ENCODE data around the gene ZBTB20.

GRCh38 chr3:114624047-114624445, 523.0 kb downstream of the ZBTB20 start:
- TF ChIP-seq CTCF (IDR thresholded peaks at IDR 0.05; ENCODE audit: low read depth, low read length, poor library complexity, severe bottlenecking) (no peak), EZH2phosphoT487 (IDR thresholded peaks at IDR 0.05; ENCODE audit: borderline replicate concordance, low read length) (no peak)
